ENCODE measurements around the gene AGFG2. TPM values are rescaled to one million over a fixed set of nuclear protein-coding genes. Genes with fewer than 3 reads are reported as not detected.

Gene AGFG2
- total RNA-seq, 1 donor from 2014 or later = 1.2 TPM

DNA sequence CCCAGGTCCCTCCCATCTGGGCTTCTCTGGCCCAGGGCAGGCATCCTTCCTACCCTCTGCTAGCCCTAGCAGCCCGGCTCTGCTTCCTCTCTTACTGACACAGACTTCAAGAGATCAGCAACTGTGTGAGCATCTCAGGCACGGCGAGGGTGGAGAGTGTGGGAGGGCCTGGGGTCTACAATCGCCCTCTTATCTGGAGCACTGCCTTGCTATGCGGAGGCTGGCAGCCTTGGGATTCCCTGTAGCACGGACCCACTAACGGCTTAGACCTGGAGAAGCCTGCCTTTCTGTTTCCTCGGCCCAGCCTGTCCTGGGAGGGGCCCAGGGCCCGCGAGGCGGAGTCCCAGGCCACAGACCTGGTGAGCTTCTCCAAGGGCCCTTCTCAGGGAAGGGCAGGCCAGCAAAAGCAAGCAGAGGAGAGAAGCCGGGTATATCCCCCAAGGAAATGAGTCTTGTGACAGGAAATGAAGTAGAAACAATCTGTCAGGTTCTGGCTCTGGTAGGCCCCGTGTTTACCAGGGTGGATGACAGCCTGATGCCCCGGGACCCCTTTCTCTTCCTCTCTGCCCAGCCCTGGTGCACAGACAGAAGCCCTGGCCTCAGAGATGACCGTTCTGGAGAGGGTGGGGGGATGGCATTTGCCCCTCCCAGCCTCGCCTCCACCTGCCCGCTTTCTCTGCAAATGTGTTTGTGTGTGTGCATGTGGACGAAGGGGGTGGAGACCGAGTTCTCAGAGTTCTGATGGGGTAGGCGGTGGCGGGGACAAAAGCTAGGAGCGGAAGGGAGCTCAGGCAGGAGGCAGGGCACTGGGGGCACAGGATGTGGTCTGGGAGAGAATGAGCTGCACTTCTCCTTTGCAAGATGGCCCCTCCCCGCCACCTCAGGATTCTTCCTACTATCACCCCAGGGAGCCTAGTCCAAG, 44.4 kb downstream of the AGFG2 start:
- Histone ChIP-seq H3K4me1 (peaks cover 22% of the 10 kb centered on the region), H3K4me3 (no peak overlapping the region), H3K27ac (no peak overlapping the region), H3K9ac (no peak overlapping the region), H4K20me1 (ENCODE audit: low read depth) (peaks cover 34% of the 10 kb centered on the region), H3K4me2 (peak overlapping the region; percentile 90), H2AFZ (replicated peaks) (no peak overlapping the region), H3K27me3 (no peaks in the 10 kb centered on the region), H3K79me2 (ENCODE audit: low read depth) (peaks cover 16% of the 10 kb centered on the region), H3K9me3 (ENCODE audit: low read depth) (no peaks in the 10 kb centered on the region), H3F3A (ENCODE audit: low read depth) (peaks cover 26% of the 10 kb centered on the region), H3K36me3 (no peaks in the 10 kb centered on the region)
- H3K4me1 Mint-ChIP-seq = peaks cover 26% of the 10 kb centered on the region
- no peaks in the 10 kb centered on the region for H3K36me3 Mint-ChIP-seq
- TF ChIP-seq EZH2phosphoT487 (IDR thresholded peaks at IDR 0.05) (no peak), EZH2 (IDR thresholded peaks at IDR 0.05) (no peak)
- TF ChIP-seq, protein P1, sequence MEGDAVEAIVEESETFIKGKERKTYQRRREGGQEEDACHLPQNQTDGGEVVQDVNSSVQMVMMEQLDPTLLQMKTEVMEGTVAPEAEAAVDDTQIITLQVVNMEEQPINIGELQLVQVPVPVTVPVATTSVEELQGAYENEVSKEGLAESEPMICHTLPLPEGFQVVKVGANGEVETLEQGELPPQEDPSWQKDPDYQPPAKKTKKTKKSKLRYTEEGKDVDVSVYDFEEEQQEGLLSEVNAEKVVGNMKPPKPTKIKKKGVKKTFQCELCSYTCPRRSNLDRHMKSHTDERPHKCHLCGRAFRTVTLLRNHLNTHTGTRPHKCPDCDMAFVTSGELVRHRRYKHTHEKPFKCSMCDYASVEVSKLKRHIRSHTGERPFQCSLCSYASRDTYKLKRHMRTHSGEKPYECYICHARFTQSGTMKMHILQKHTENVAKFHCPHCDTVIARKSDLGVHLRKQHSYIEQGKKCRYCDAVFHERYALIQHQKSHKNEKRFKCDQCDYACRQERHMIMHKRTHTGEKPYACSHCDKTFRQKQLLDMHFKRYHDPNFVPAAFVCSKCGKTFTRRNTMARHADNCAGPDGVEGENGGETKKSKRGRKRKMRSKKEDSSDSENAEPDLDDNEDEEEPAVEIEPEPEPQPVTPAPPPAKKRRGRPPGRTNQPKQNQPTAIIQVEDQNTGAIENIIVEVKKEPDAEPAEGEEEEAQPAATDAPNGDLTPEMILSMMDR (IDR thresholded peaks at IDR 0.05) = no peak
- H3K27ac Mint-ChIP-seq = peak overlapping the region; percentile 62
- peak overlapping the region; percentile 98 for H3K4me3 Mint-ChIP-seq
- peaks cover 7% of the 10 kb centered on the region for H3K27me3 Mint-ChIP-seq (ENCODE audit: insufficient read depth, low read depth)
- H3K9me3 Mint-ChIP-seq = no peaks in the 10 kb centered on the region
- no peak for DNase-seq (ENCODE audit: low spot score)

DNA sequence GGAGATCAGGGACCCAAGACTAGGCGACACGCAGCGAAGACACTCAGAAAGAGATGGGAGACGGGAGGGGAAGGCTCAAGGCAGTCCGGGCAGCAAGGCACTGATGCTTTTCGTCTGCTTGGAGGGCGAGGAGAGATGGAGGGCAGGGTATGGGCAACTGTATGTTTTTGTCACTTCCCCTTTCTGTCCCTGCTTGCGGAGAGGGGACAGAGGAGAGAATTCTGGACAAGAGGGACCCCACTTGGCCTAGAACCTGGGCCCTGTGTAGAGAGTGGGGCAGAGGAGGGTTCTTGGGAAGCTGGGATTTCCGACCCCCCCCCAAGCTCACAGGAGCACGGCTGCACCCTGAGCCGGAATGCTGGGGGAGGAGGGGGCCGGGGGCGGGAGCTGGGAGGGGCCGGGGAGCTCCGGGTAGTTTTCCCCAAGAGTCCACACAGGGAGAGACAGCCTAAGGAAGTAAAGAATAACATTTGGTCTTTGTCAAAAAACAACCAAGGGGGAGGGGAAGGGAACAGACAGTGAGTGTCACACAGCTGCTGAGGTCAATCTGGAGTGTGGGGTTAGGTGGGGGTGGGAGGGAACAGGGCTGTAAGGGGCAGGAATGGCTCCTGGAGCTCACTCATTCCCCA, 45.2 kb downstream of the AGFG2 start:
- H3K79me2 ChIP-seq (ENCODE audit: low read depth) = peaks cover 16% of the 10 kb centered on the region
- H2AFZ ChIP-seq (replicated peaks) = no peak overlapping the region
- Mint-ChIP-seq H3K27me3 (ENCODE audit: insufficient read depth, low read depth) (peaks cover 8% of the 10 kb centered on the region), H3K27ac (peak overlapping the region; percentile 62), H3K9me3 (no peaks in the 10 kb centered on the region), H3K36me3 (no peaks in the 10 kb centered on the region), H3K4me1 (peaks cover 30% of the 10 kb centered on the region), H3K4me3 (peak overlapping the region; percentile 98)
- H3K9me3 ChIP-seq (ENCODE audit: low read depth) = no peaks in the 10 kb centered on the region
- H3K9ac ChIP-seq = no peak overlapping the region
- peak overlapping the region; percentile 75 for H3K4me3 ChIP-seq
- H3K4me1 ChIP-seq = peaks cover 25% of the 10 kb centered on the region
- H3K36me3 ChIP-seq = no peaks in the 10 kb centered on the region
- no peak overlapping the region for H3K27ac ChIP-seq
- peak; percentile 28 for DNase-seq (ENCODE audit: low spot score)
- H3K4me2 ChIP-seq = peak overlapping the region; percentile 90
- H3F3A ChIP-seq (ENCODE audit: low read depth) = peaks cover 34% of the 10 kb centered on the region
- peaks cover 34% of the 10 kb centered on the region for H4K20me1 ChIP-seq (ENCODE audit: low read depth)
- H3K27me3 ChIP-seq = no peaks in the 10 kb centered on the region
- TF ChIP-seq, protein P1 (IDR thresholded peaks at IDR 0.05) = no peak
- no peak for TF ChIP-seq EZH2 (IDR thresholded peaks at IDR 0.05)
- no peak for TF ChIP-seq EZH2phosphoT487 (IDR thresholded peaks at IDR 0.05)

- H3K9ac ChIP-seq = peak overlapping the region; percentile 53
- H3K79me2 ChIP-seq (ENCODE audit: low read depth) = peaks cover 16% of the 10 kb centered on the region
- H3F3A ChIP-seq (ENCODE audit: low read depth) = peaks cover 38% of the 10 kb centered on the region
- peaks cover 34% of the 10 kb centered on the region for H4K20me1 ChIP-seq (ENCODE audit: low read depth)
- no peaks in the 10 kb centered on the region for H3K27me3 ChIP-seq
- H3K36me3 Mint-ChIP-seq = no peaks in the 10 kb centered on the region
- peak overlapping the region; percentile 90 for H3K27ac ChIP-seq
- H3K27me3 Mint-ChIP-seq (ENCODE audit: insufficient read depth, low read depth) = peaks cover 8% of the 10 kb centered on the region
- peak overlapping the region; percentile 87 for H3K27ac Mint-ChIP-seq
- no peak overlapping the region for H2AFZ ChIP-seq (replicated peaks)
- H3K36me3 ChIP-seq = no peaks in the 10 kb centered on the region
- peak overlapping the region; percentile 98 for H3K4me3 Mint-ChIP-seq
- no peaks in the 10 kb centered on the region for H3K9me3 ChIP-seq (ENCODE audit: low read depth)
- peak overlapping the region; percentile 90 for H3K4me2 ChIP-seq
- peaks cover 37% of the 10 kb centered on the region for H3K4me1 Mint-ChIP-seq
- no peaks in the 10 kb centered on the region for H3K9me3 Mint-ChIP-seq
- TF ChIP-seq EZH2 (IDR thresholded peaks at IDR 0.05) = no peak
- peak overlapping the region; percentile 75 for H3K4me3 ChIP-seq
- peak; percentile 91 for DNase-seq (ENCODE audit: low spot score)
- peaks cover 32% of the 10 kb centered on the region for H3K4me1 ChIP-seq
Observed at GRCh38 chr7:100584683-100585510, 45.9 kb downstream of the AGFG2 start.

All from neural progenitor cell (in vitro differentiated cells).